ENCODE data around the gene DAB2IP. TPM values are rescaled to one million over a fixed set of nuclear protein-coding genes. Genes with fewer than 3 reads are reported as not detected.
A peak's percentile ranks its signal among the peaks of the same experiment; 100 is the strongest.

DAB2IP gene
- total RNA-seq, 1 experiment from 2014 or later: 46.7 TPM

- intact Hi-C loops (cut with micrococcal nuclease; ENCODE audit: unreplicated experiment): no loop called here
- no peaks in the 10 kb centered on the region for H3K36me3 ChIP-seq (ENCODE audit: low read depth)
- no peak overlapping the region for H3K27ac ChIP-seq
These were observed 109.1 kb downstream of the DAB2IP start for GRCh38 chr9:121760571-121760970.

GRCh38 chr9:121763131-121763530 is 111.7 kb downstream of the DAB2IP start:
- no peaks in the 10 kb centered on the region for H3K79me2 ChIP-seq (ENCODE audit: low read depth)
- no peak overlapping the region for H2AFZ ChIP-seq
- H4K20me1 ChIP-seq (ENCODE audit: insufficient read depth): no peaks in the 10 kb centered on the region
- H3K9me3 ChIP-seq (ENCODE audit: insufficient read depth, low read depth): no peaks in the 10 kb centered on the region
- no peak overlapping the region for H3K4me3 ChIP-seq
- ChIA-PET POLR2A (ENCODE audit: unreplicated experiment) (interaction anchor here (0.6 kb wide), 1 partner anchor 164 kb away, joined by 7 read pairs; no protein-coding TSS in a partner anchor), CTCF (no interaction called here)
- H3K4me2 ChIP-seq: no peak overlapping the region
- H3K4me1 ChIP-seq (replicated peaks; ENCODE audit: insufficient read depth): peaks cover 18% of the 10 kb centered on the region
- intact Hi-C loops (cut with micrococcal nuclease; ENCODE audit: unreplicated experiment): no loop called here
- H3K27me3 ChIP-seq (ENCODE audit: insufficient read depth, low read depth): no peaks in the 10 kb centered on the region
- no peak for DNase-seq
- BruUV-seq (replicated peaks): no TSS peak
- no peaks in the 10 kb centered on the region for H3K9me2 ChIP-seq (ENCODE audit: insufficient read depth)
- H3K36me3 ChIP-seq (ENCODE audit: low read depth): peaks cover 6% of the 10 kb centered on the region
- no peak overlapping the region for H3K27ac ChIP-seq
- peaks cover 11% of the 10 kb centered on the region; the same call in 1 of the 2 replicates for H3F3A ChIP-seq (ENCODE audit: insufficient read depth, low read depth)
- TF ChIP-seq CTCF (conservative IDR thresholded peaks at IDR 0.05) (no peak), EZH2 (IDR thresholded peaks at IDR 0.05; ENCODE audit: low read depth) (no peak)

More at GRCh38 chr9:121760571-121760970, 109.1 kb downstream of the DAB2IP start:
- DNase-seq: no peak
- POLR2A ChIA-PET (ENCODE audit: unreplicated experiment): no interaction called here
- Histone ChIP-seq H3K9me2 (ENCODE audit: insufficient read depth) (no peaks in the 10 kb centered on the region), H3F3A (ENCODE audit: insufficient read depth, low read depth) (peaks cover 9% of the 10 kb centered on the region; the same call in 1 of the 2 replicates), H3K27me3 (ENCODE audit: insufficient read depth, low read depth) (no peaks in the 10 kb centered on the region), H2AFZ (no peak overlapping the region), H3K4me3 (no peak overlapping the region), H3K4me2 (no peak overlapping the region), H3K79me2 (ENCODE audit: low read depth) (no peaks in the 10 kb centered on the region), H3K4me1 (replicated peaks; ENCODE audit: insufficient read depth) (peaks cover 13% of the 10 kb centered on the region), H3K9me3 (ENCODE audit: insufficient read depth, low read depth) (no peaks in the 10 kb centered on the region), H4K20me1 (ENCODE audit: insufficient read depth) (0 out of 2 replicates have a peak, but pooled peaks cover 4% of the 10 kb centered on the region)
- CTCF ChIA-PET: no interaction called here
- TF ChIP-seq EZH2 (IDR thresholded peaks at IDR 0.05; ENCODE audit: low read depth) (no peak), CTCF (conservative IDR thresholded peaks at IDR 0.05) (no peak)
- no TSS peak for BruUV-seq (replicated peaks)

- Histone ChIP-seq H3K4me3 (no peak overlapping the region), H3K27ac (no peak overlapping the region), H3K4me1 (replicated peaks; ENCODE audit: insufficient read depth) (peaks cover 18% of the 10 kb centered on the region), H3K79me2 (ENCODE audit: low read depth) (no peaks in the 10 kb centered on the region), H2AFZ (no peak overlapping the region), H3K4me2 (no peak overlapping the region), H3F3A (ENCODE audit: insufficient read depth, low read depth) (peaks cover 11% of the 10 kb centered on the region; the same call in 1 of the 2 replicates), H3K36me3 (ENCODE audit: low read depth) (peaks cover 6% of the 10 kb centered on the region), H3K27me3 (ENCODE audit: insufficient read depth, low read depth) (no peaks in the 10 kb centered on the region), H4K20me1 (ENCODE audit: insufficient read depth) (no peaks in the 10 kb centered on the region), H3K9me2 (ENCODE audit: insufficient read depth) (no peaks in the 10 kb centered on the region), H3K9me3 (ENCODE audit: insufficient read depth, low read depth) (no peaks in the 10 kb centered on the region)
- intact Hi-C loops (cut with micrococcal nuclease; ENCODE audit: unreplicated experiment): no loop called here
- ChIA-PET POLR2A (ENCODE audit: unreplicated experiment) (interaction anchor here (0.6 to 0.7 kb wide), 2 partner anchors 164 to 1184 kb away, joined by 3 to 7 read pairs; no protein-coding TSS in a partner anchor), CTCF (no interaction called here)
- BruUV-seq (replicated peaks): no TSS peak
- TF ChIP-seq EZH2 (IDR thresholded peaks at IDR 0.05; ENCODE audit: low read depth): no peak
- TF ChIP-seq CTCF (conservative IDR thresholded peaks at IDR 0.05): no peak
- DNase-seq: peak in 1 of 2 experiments; percentile 72
These were observed 112.3 kb downstream of the DAB2IP start for GRCh38 chr9:121763561-121764370.

All from PC-9 (cell line).